AG04450 (cell line): ENCODE data around the gene SRSF6. TPM values are rescaled to one million over a fixed set of nuclear protein-coding genes. Genes with fewer than 3 reads are reported as not detected.

Experiments
- CTCF ChIA-PET: fragments of 300-600, 350-600 bp; formaldehyde crosslinking; extraction: SDS; loops from one replicate; lab custom pipeline; 2022; ENCODE audit warnings: antibody characterized with exemption, inconsistent platforms; lab: Charles Lee
- POLR2A ChIA-PET: fragments of 350-600 bp; formaldehyde crosslinking; extraction: SDS; loops from one replicate; lab custom pipeline; 2021; ENCODE audit warnings: antibody characterized with exemption, inconsistent platforms; lab: Yijun Ruan, JAX
- DNase-seq: peaks from one replicate; pipeline ENCODE4 v3.0.0-alpha.2; 2011; ENCODE audit warnings: low read depth, low spot score
- H3K27ac ChIP-seq: one replicate; pipeline ENCODE4 v1.5.1; 2012; ENCODE audit warnings: low read depth, low read length, control low read depth
- H3K27me3 ChIP-seq: one replicate; pipeline ENCODE4 v1.6.0; 2012; ENCODE audit warnings: low read length; ENCODE audit not compliant: control insufficient read depth, insufficient read depth
- H3K4me3 ChIP-seq: 2 replicates; pipeline ENCODE4 v1.5.1; 2011; ENCODE audit warnings: mild to moderate bottlenecking, low read depth, low read length, control low read depth
- H3K9me3 ChIP-seq: 2 replicates; pipeline ENCODE4 v1.5.1; 2012; ENCODE audit warnings: low read length; ENCODE audit not compliant: control insufficient read depth, insufficient read depth
- CTCF ChIP-seq: IDR thresholded peaks from 2 replicates; pipeline ENCODE4 v1.5.1; 2011; ENCODE audit warnings: low read depth, low read length, control low read depth, inconsistent platforms
- polyA plus RNA-seq: library from polyadenylated mRNA; depleted of rRNA; stranded (reverse); fragments of >200 nt; gene quantifications from 2 replicates; pipeline ENCODE4 v1.2.3, GENCODE V29; 2011

SRSF6 gene
- polyA plus RNA-seq, 1 experiment = 177 TPM

GRCh38 chr20:43431134-43431519 is 26.6 kb upstream of the SRSF6 start:
- CTCF ChIA-PET = no interaction called here

GRCh38 chr20:43432498-43432897 is 25.2 kb upstream of the SRSF6 start:
- no peak for TF ChIP-seq CTCF
- ChIA-PET CTCF (no interaction called here), POLR2A (no interaction called here)
- no peaks in the 10 kb centered on the region for H3K9me3 ChIP-seq
- peaks cover 2% of the 10 kb centered on the region for H3K27me3 ChIP-seq
- no peak overlapping the region for H3K4me3 ChIP-seq
- no peak for DNase-seq
- H3K27ac ChIP-seq = no peak overlapping the region

More at GRCh38 chr20:43431134-43431519, 26.6 kb upstream of the SRSF6 start:
- DNase-seq = no peak
- POLR2A ChIA-PET = no interaction called here
- TF ChIP-seq CTCF = no peak
- Histone ChIP-seq H3K27me3 (peaks cover 2% of the 10 kb centered on the region), H3K9me3 (no peaks in the 10 kb centered on the region), H3K27ac (no peak overlapping the region), H3K4me3 (no peak overlapping the region)

DNA sequence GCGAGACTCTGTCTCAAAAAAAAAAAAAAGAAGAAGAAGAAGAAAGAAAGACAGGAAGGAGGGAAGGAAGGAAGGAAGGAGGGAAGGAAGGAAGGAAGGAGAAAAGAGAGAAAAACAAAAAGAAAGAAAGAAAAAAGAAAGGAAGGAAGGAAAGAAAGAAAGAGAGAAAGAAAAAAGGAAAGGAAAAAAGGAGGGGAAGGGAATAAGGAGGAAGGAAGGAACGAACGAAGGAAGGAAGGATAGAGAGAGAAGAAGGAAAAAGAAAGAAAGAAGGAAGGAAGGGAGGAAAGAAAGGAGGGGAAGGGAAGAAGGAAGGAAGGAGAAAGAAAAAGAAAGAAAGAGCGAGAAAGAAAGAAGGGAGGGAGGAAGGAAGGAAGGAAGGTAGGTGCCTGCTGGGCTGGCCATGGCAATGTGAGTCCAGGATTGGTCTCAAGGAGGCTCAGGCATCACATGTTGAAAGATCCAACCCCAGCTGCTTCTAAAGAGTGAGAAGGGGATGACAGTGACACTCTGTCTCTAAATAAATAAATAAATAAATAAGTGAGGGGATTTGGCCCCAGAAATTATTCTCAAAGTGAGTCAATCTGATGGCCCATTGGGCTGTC is 24.3 kb upstream of the SRSF6 start:
- Histone ChIP-seq H3K4me3 (no peak overlapping the region), H3K9me3 (no peaks in the 10 kb centered on the region), H3K27me3 (peaks cover 2% of the 10 kb centered on the region), H3K27ac (no peak overlapping the region)
- TF ChIP-seq CTCF = no peak
- DNase-seq = no peak
- CTCF ChIA-PET = no interaction called here
- POLR2A ChIA-PET = no interaction called here

- no peak for DNase-seq
- Histone ChIP-seq H3K9me3 (no peaks in the 10 kb centered on the region), H3K27ac (no peak overlapping the region), H3K4me3 (no peak overlapping the region), H3K27me3 (peaks cover 2% of the 10 kb centered on the region)
- CTCF ChIA-PET = no interaction called here
- TF ChIP-seq CTCF = no peak
- POLR2A ChIA-PET = no interaction called here
These were observed 23.1 kb upstream of the SRSF6 start for GRCh38 chr20:43434565-43434964.

GRCh38 chr20:43438578-43439316 is 18.9 kb upstream of the SRSF6 start:
- Histone ChIP-seq H3K27me3 (peaks cover 5% of the 10 kb centered on the region), H3K9me3 (no peaks in the 10 kb centered on the region), H3K27ac (no peak overlapping the region), H3K4me3 (no peak overlapping the region)
- POLR2A ChIA-PET = no interaction called here
- TF ChIP-seq CTCF = no peak
- no peak for DNase-seq
- CTCF ChIA-PET = no interaction called here
